A549 (cell line): ENCODE measurements around the gene RPLP2.
A peak's percentile ranks its signal among the peaks of the same experiment; 100 is the strongest.

ENCODE experiments used
- CBX8 ChIP-seq: fragments of 200-600 bp; sonication (generic); IDR thresholded peaks from 2 replicates; pipeline ENCODE4 v1.6.1; 2016
- CEBPB ChIP-seq, 2 experiments: fragments of >200 bp in 1 of 2; sonication (Bioruptor Twin) in 1 of 2; formaldehyde crosslinking in 1 of 2; IDR thresholded peaks; 2 replicates each; pipeline ENCODE4 v1.6.1; 2012 to 2016
- CHD4 ChIP-seq: fragments of 200-600 bp; sonication (generic); IDR thresholded peaks from 2 replicates; pipeline ENCODE4 v1.6.1; 2016; ENCODE audit warnings: antibody characterized with exemption, mild to moderate bottlenecking, borderline replicate concordance
- CTCF ChIP-seq: fragments of >200 bp; sonication (Bioruptor Twin); formaldehyde crosslinking; IDR thresholded peaks from 3 replicates; pipeline ENCODE4 v1.5.1; 2016
- EP300 ChIP-seq, 2 experiments: fragments of >200 bp; sonication (Bioruptor Twin); formaldehyde crosslinking; IDR thresholded peaks; 2 replicates in 1 of 2; 3 replicates in 1 of 2; pipeline ENCODE4 v1.6.1; 2016 to 2017
- ESRRA ChIP-seq: fragments of 150-350 bp; IDR thresholded peaks from 2 replicates; pipeline ENCODE4 v1.6.1; 2014; ENCODE audit warnings: mild to moderate bottlenecking, low read length, borderline replicate concordance
- FOSL2 ChIP-seq, 2 experiments: fragments of 450-650 bp in 1 of 2; fragments of >200 bp in 1 of 2; sonication (Bioruptor Twin) in 1 of 2; formaldehyde crosslinking; IDR thresholded peaks; 2 replicates each; pipeline versions ENCODE4 v1.5.0 to v1.6.1; 2016 to 2020; ENCODE audit warnings: mild to moderate bottlenecking in 1 of 2, moderate library complexity in 1 of 2
- JUN ChIP-seq, 2 experiments: fragments of >200 bp; sonication (Bioruptor Twin); formaldehyde crosslinking; IDR thresholded peaks; 2 replicates in 1 of 2; 3 replicates in 1 of 2; pipeline ENCODE4 v1.6.1; 2016 to 2017
- MAFK ChIP-seq: fragments of 450-650 bp; IDR thresholded peaks from 2 replicates; pipeline ENCODE4 v1.6.1; 2014; ENCODE audit not compliant: partially characterized antibody
- MAX ChIP-seq: IDR thresholded peaks from 2 replicates; pipeline ENCODE4 v1.6.1; 2012
- PHF8 ChIP-seq: fragments of 200-600 bp; sonication (generic); IDR thresholded peaks from 2 replicates; pipeline ENCODE4 v1.6.1; 2016; ENCODE audit warnings: low read depth, mild to moderate bottlenecking, antibody characterized with exemption, moderate library complexity, borderline replicate concordance
- POLR2A ChIP-seq: IDR thresholded peaks from 2 replicates; pipeline ENCODE4 v1.6.1; 2012; ENCODE audit warnings: mild to moderate bottlenecking, low read length
- POLR2AphosphoS2 ChIP-seq: conservative IDR thresholded peaks from 2 replicates; pipeline ENCODE4 v1.6.1; 2012; ENCODE audit warnings: low read length, improper control_type of control experiment, inconsistent platforms
- RAD21 ChIP-seq, 2 experiments: fragments of >200 bp in 1 of 2; sonication (Bioruptor Twin) in 1 of 2; formaldehyde crosslinking in 1 of 2; IDR thresholded peaks in 1 of 2; conservative IDR thresholded peaks in 1 of 2; 2 replicates in 1 of 2; 3 replicates in 1 of 2; pipeline ENCODE4 v1.6.1; 2012 to 2018; ENCODE audit warnings: inconsistent platforms in 1 of 2

- peak; percentile 62 for TF ChIP-seq POLR2A
- no peak for TF ChIP-seq CTCF
- TF ChIP-seq RAD21 (conservative IDR thresholded peaks at IDR 0.05 in 1 of 2, IDR thresholded peaks at IDR 0.05 in 1 of 2): no peak
- TF ChIP-seq EP300 (IDR thresholded peaks at IDR 0.05): no peak
- no peak for TF ChIP-seq POLR2AphosphoS2
- TF ChIP-seq FOSL2 (IDR thresholded peaks at IDR 0.05): no peak
- TF ChIP-seq FOSL2 (CRISPR knock-in tag; IDR thresholded peaks at IDR 0.05): no peak
- TF ChIP-seq PHF8: peak; percentile 97
- TF ChIP-seq JUN (IDR thresholded peaks at IDR 0.05): peak; percentile 67 to 79; a peak in 4 of 5 replicates
- TF ChIP-seq CEBPB (IDR thresholded peaks at IDR 0.05): no peak
- no peak for TF ChIP-seq ESRRA
- TF ChIP-seq CHD4: no peak
- no peak for TF ChIP-seq MAFK
- peak; percentile 53 for TF ChIP-seq MAX
- no peak for TF ChIP-seq CBX8
These were observed 9.6 kb downstream of the RPLP2 start for GRCh38 chr11:819129-819931.
